ENCODE results near the gene CD302.

GRCh38 chr2:159785195-159785594, 12.8 kb downstream of the CD302 start:
- TF ChIP-seq, protein P1, sequence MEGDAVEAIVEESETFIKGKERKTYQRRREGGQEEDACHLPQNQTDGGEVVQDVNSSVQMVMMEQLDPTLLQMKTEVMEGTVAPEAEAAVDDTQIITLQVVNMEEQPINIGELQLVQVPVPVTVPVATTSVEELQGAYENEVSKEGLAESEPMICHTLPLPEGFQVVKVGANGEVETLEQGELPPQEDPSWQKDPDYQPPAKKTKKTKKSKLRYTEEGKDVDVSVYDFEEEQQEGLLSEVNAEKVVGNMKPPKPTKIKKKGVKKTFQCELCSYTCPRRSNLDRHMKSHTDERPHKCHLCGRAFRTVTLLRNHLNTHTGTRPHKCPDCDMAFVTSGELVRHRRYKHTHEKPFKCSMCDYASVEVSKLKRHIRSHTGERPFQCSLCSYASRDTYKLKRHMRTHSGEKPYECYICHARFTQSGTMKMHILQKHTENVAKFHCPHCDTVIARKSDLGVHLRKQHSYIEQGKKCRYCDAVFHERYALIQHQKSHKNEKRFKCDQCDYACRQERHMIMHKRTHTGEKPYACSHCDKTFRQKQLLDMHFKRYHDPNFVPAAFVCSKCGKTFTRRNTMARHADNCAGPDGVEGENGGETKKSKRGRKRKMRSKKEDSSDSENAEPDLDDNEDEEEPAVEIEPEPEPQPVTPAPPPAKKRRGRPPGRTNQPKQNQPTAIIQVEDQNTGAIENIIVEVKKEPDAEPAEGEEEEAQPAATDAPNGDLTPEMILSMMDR (conservative IDR thresholded peaks at IDR 0.05): no peak
- TF ChIP-seq ZFX (IDR thresholded peaks at IDR 0.05): no peak

All from C4-2B (cell line).